ENCODE measurements around the gene PRR7.

PRR7 gene

DNA sequence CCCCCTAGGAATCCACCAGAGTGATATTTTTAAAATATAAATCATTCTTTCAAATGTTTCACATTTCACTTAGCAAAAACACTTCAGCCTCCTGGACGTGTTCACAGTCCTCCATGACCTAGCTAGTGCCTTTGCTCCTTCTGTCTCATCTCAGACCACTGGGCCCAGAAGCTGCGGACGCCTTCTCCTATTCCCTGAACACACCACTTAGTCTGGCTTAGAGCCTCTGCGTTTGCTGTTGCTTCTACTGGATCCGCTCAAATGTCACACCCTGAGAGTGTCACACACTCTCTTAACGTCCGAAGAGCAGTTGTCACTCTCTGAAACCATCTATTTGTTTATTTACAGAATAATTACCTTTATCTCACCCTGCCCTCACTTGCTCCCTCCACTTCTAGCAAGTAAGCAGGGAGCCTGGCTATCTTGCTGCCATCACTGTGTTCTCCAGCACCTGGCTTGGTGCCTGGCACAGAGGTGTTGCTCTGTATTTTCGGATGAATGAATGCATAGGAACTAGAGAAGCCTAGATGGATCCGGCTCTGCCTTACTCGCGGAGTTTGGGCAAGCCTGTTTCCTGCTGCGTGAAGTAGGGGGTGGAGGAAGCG, 21.3 kb upstream of the PRR7 start:
- DNase-seq = no peak

DNA sequence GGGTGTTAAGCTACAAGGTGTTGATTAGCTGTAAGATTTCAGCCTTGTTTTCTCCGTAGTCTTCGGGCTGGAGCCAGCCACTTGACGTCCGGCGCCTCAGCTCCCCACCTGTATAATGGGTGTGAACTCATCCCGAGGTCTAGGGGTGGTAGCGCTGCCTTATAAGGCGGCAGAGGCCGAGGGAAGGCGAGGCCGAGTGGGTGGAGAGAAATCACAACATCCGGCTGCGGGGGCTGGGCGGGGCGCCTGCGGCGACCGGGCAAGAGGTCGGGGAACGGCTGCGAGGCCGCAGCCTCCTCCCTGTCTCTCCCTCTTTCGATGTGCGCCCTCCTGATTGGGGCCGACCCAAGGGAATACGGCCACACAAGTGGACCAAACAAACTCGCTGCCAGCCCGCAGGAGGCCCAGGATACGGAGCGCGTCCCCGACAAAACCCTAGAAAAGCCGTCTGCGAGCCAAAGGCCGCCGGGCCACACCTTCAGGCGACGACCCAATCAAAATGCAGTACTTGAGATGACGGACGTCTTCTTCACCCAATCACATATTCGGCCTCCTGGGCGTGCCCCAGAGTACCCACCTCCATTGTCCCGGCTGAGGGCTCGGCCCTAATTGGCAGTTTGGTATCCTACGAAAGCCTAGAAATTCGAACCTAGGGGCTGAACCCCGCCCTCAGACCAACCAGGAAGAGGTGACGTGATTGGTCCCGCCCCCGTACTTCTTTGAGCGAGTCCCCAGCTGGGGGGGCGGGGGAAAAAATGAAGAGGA, 20.6 kb upstream of the PRR7 start:
- DNase-seq = peak; percentile 100

DNA sequence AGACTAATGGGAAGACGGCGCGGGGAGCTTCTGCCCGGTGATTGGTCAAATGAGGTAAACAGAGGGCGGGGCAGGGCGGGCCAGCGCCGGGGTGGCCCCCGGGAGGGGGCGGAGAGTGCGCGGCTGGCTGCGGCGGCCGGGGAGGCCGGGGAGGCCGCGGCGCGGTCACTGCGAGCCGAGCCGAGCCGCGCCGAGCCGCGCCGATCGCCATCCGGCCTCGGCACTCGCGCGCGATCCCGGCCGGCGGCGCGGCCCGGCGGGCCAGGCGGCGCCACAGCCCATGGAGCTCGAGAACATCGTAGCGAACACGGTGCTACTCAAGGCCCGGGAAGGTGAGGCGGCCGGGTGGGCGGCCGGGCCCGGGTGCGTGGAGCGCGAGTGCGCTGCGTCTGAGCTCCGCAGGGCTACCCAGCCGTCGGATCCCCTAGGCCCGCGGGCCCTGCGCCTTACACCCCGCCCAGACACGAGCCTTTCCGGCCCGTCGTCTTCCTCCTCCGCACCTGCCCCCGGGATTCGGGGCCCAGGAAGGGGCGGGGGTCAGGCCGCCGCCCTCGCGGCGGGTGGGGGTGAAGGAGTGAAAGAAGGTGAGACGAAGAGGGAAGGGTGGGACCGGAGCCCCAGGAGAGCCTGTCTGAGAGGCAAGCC, 19.9 kb upstream of the PRR7 start, which contains the start of gene GRK6:
GRK6 (plus strand) TSS at position 111 of the 645 bp plus-strand sequence; CDS start at position 281, 170 bp downstream.
- peak; percentile 55 for DNase-seq

- DNase-seq = no peak
Observed at GRCh38 chr5:177427211-177427822, 19.3 kb upstream of the PRR7 start.

GRCh38 chr5:177427919-177428573, 18.6 kb upstream of the PRR7 start:
- no peak for DNase-seq

- DNase-seq = no peak
Observed at GRCh38 chr5:177428574-177429217, 17.9 kb upstream of the PRR7 start.

GRCh38 chr5:177429248-177430040, 17.2 kb upstream of the PRR7 start:
- DNase-seq = peak; percentile 77

DNA sequence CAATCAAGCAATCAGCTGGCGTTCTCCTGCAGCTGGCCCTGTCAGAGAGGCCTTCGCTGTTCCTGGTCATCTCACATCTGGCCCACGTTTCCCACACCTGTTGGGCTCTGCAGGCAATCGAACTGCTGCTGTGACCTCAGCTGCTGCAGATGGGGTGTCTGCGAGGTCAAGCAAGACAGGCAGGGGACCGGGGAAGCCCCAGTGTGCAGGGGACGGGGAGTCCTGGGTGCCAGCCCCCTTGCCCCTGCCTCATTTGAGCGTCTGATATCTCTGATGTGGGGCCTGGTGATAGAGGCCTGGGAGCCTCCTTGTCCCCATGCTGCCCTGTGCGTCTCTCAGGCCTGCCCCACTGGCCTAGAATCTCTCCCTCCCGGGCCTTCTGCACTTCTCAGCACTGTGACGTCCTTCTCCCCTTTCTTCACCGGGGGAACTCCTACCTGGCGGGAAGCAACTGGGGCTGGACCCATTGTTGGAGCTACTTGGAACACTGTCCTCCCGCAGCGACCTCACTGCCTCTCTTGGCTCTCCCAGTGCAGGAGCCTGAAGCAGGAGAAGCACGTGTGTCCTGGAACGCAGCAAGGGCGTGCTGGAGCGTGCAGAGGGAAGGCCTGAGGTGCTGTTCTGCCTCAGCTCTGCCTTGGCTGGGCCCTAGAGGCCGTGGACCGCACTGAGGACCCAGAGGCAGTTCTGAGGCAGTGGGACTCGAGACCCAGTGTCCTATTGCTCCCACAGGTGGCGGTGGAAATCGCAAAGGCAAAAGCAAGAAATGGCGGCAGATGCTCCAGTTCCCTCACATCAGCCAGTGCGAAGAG, 16.3 kb upstream of the PRR7 start:
- DNase-seq = no peak

DNA sequence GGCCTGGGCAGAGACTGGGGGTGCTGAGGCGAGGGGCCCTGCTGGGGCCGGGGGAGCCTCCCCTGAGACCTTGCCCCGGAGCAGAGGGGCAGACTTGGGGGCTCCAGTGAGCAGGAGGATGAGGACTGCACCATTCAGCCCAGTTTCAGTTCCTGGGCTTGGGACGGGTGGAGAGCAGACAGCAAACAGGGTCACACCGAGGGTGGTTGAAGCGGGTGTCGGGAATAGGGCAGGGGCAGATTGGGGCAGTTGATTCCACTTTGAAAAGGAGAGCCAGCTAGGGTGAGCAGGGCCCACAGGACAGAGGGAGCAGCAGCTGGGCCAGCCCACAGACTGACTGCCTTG, 15.7 kb upstream of the PRR7 start:
- no peak for DNase-seq

DNA sequence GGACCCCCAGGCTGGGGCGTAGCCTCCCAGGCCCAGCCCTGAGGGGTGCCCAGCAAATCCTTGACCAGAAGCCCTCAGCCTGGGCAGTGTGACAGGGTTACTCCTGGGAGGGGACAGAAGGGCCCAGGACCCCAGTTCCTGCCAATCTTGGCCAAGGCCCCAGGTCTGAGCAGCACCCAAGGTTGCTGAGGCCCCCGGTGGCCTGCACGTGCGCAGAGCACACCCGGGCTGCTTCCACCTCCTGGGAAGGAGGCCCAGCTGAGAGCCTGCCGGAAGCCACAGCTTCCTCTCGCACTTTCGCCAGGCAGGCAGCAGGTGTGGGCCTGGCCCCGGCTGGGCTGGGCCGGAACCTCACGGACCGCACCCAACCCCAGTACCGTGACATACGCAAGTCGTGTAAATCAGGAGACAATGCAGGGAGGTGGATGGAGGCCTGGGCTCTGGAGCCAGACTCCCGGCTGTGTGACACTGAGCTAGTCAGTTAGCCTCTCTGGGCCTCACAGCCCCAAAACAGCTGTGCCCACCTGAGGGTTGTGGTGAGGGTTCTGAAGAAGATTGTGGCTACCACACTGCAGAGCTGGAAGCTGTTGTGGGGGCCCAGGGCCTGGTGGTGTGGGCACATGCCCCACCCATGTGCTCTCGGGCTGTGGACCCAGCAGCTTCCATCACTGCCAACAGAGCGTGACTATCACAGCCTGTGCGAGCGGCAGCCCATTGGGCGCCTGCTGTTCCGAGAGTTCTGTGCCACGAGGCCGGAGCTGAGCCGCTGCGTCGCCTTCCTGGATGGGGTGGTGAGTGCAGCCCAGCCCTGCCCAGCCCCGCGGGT, 15.1 kb upstream of the PRR7 start:
- peak; percentile 50 for DNase-seq

- DNase-seq = no peak
Observed at GRCh38 chr5:177432143-177432838, 14.3 kb upstream of the PRR7 start.

DNA sequence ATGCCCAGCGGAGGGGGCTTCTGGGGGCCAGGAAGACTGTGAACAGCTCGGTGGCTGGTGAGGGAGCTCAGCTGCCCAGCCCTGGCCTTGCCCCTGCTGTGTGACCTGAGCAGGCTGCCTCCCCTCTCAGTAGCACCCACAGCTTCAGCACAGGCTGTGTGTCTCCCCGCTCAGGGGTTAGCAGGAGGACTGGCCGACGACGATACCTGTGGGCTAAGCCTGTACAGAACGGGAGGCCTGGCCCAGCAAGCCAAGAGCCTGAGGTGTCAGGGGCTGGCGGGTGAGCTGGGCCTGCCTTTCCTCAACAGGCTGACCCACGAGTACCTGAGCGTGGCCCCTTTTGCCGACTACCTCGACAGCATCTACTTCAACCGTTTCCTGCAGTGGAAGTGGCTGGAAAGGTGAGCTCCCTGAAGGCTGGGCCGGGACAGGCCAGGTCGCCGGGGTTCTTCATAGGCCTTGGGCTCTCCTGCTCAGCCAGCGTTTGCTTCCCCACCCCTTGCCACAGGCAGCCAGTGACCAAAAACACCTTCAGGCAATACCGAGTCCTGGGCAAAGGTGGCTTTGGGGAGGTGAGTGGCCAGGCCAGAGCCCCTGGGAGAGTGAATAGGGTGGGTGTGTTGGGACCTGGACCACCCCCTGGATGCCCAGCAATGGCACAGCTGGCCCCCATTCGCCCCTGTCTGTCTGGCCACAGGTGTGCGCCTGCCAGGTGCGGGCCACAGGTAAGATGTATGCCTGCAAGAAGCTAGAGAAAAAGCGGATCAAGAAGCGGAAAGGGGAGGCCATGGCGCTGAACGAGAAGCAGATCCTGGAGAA, 13.6 kb upstream of the PRR7 start:
- DNase-seq = no peak

DNA sequence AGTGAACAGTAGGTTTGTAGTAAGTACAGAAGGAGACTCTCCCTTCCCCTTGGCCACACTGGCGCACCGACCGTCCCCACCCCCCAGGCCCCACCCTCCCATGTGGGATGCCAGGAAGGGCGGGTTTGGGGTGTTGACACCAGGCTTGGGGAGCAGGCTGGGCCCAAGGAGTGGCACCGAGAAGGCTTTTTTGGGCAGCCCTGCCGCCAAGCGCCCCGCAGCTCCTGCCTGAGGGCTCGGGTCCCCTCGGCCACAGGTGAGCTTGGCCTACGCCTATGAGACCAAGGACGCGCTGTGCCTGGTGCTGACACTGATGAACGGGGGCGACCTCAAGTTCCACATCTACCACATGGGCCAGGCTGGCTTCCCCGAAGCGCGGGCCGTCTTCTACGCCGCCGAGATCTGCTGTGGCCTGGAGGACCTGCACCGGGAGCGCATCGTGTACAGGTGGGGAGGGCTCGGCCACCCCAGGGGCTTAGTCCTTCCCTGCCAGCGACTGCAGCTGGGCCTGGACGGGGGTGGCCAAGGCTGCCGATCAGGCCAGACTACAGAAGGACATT, 12.9 kb upstream of the PRR7 start:
- DNase-seq = no peak

DNA sequence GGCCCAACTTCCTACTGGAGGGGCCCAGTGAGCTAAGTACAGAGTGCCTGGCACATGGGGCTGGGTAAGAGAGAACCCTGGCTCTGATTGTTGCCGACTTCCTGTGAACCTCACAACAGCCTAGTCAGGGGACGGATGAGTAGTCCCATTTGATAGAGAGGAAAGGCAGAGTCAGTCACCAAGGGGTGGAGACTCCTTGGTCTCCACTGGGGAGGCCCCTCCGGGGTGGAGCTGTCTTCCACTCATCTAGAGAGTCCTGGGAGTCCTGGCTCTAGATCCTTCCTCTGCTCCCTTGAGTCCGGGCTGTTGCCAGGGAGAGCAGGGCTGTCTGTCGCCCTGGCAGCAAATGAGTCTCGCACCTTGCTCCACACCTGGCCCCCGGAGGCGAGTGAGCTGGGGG, 12.2 kb upstream of the PRR7 start:
- DNase-seq = peak; percentile 49

DNA sequence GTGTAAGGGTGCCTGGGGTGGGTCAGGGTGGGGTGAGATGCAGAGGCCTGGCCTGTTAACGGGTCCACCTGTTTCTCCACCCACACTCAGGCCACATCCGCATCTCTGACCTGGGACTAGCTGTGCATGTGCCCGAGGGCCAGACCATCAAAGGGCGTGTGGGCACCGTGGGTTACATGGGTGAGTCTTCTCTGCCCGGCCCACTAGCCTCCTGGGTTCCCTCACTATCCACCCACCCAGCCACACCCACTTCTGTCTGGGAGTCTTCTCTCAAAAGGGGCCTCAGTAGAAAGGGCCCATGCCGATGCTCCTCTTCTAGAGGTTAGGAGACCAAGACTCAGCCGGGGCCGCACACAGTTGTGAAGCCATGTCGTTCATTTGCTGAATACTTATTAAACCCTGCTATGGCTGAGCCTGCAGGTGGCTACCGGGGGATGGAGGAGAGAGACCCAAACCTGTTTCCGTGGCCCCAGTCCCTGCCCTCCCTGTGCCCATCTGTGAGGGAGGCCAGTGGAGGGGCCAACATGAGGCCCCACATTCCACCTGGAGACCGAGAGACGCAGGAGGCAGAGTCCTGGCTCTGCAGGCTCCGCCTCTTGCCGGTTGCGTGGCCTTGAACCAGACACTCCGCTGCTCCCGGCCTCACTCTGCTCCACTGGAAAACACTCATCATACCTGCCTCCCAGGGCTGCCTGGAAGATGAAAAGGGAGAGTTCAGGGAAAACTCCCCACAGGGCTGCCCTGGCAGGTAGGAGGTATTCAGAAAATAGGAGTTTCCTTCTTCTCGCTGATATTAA, 11.5 kb upstream of the PRR7 start:
- no peak for DNase-seq

DNA sequence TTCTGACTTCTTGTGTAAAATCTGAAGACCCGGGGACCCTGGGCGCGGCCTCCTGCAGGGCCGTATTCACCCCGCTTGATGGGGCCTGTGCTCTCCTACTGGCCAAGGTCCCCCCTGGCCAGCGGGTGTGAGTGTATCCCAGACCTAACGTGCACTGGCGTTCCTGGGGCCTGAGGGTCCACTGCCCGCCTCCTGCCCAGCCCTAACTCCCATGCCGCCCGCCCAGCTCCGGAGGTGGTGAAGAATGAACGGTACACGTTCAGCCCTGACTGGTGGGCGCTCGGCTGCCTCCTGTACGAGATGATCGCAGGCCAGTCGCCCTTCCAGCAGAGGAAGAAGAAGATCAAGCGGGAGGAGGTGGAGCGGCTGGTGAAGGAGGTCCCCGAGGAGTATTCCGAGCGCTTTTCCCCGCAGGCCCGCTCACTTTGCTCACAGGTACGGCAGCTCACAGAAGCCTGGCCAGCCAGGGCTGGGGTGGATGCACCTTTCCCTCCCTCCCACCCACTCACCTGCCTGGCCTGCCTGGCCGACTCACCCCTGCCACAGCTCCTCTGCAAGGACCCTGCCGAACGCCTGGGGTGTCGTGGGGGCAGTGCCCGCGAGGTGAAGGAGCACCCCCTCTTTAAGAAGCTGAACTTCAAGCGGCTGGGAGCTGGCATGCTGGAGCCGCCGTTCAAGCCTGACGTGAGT, 10.6 kb upstream of the PRR7 start:
- DNase-seq = no peak

DNA sequence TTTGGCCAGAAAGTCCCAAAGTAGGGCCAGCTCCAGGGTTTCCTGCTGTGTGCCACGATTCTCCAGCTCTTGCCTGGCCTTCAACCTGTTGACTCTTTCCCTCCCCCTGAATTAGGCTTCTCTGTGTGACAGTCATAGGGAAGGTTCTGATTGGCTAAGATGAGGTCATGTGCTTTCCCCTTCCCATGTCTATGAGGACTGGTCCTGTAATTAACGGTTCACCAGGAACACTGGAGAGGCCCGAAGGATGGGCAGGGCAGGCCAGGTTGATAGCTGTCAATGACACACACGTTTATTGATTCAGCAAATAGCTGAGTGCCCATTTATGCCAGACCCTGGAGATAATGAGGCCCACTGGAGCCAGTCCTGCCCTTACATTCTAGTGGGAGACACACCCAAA, 9.0 kb upstream of the PRR7 start:
- no peak for DNase-seq

Data from effector CD4-positive, alpha-beta T cell (primary cell).